D341Med (cell line): ENCODE data around the gene ATP1B1.
"Not testable (repeated sequence)": the region's sequence is repeated elsewhere in the genome, so short reads cannot be mapped to it uniquely, and the experiment has no call there.

Source experiments
- DNase-seq: peaks from one replicate; pipeline ENCODE4 v3.0.0; 2012; ENCODE audit warnings: low spot score

The ATP1B1 gene

DNA sequence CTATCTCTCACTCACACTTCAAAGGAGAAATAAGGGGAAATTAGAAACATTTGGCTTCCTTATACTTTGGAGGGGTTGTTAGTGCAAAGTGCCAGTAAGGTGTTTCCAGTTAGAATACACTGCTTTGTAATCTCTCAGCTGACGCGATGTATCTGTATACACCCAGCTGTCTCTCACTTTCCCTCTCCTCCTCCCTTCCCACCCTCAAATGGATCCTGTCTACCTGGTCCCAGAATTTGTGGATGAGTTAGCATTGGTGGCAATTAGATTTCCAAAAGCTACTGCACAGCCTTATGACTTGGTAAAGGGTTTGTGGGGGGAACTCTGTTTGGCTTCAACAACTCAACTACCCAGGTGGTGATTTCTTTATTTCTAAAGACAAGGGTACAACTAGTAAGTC lies 10.5 kb downstream of the ATP1B1 start:
- DNase-seq, result no peak

DNA sequence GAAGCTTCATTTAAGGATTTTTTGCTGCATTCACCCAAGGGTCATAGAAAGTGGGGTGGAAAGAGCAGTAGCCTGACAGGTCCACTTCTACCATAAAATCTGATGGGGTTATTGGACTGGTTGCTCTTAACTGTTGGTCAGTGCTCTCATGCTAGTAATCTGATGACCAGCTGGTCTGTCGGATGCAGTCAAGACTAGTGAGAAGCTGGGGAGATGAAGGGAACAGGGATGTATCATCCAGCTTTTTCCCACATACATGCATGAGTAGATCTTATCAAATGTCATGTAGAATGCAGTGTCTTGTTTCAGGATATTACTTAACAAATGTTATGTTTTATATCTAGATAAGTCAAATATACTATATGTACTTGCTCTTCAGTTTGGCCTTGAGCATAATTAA lies 11.1 kb downstream of the ATP1B1 start:
- no peak for DNase-seq

DNA sequence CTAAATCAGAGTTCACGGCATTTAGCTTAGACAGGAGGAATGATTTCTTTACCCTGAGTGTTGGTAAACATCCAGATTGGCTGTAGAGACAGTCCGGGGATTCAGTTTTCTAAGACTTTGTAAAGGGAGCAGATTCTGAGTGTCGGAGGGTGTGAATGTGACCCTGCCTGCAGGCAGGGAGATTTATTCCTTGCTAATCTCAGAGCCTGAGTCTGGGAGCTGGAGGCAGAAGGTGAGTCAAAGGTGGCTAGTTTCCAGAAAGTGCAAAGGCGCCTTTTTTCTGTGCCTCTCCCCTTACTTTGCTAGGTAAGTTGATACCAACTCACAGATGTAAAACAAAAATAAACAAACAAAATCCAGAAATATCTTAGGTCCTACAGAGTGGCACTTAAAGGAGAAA lies 11.7 kb downstream of the ATP1B1 start:
- DNase-seq, result no peak

- DNase-seq, result no peak
Observed at GRCh38 chr1:169119405-169119804, 12.9 kb downstream of the ATP1B1 start.

- DNase-seq, result no peak
Observed at GRCh38 chr1:169120066-169120465, 13.6 kb downstream of the ATP1B1 start.

- DNase-seq, result no peak
Observed at GRCh38 chr1:169121146-169121923, 14.8 kb downstream of the ATP1B1 start.

GRCh38 chr1:169122976-169123375 lies 16.5 kb downstream of the ATP1B1 start:
- no peak for DNase-seq

DNA sequence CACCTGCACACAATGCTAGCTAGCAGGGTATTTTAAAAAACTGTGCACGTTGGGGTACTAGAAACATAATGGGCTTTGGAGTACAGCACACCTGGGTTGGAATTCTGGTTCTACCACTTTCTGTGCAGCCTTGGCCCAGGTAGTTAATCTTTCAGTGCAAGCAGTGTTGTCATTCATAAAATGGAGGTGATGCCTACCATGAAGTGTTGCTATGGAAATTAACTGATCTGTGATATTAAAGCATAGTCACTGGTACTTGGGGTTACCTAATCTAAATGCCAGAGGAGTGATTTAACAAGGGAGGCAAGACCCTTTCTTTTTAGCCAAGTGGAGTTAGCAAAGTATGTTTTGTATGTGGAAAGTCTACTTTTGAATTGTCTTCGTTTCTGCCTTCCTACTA lies 18.0 kb downstream of the ATP1B1 start:
- DNase-seq, result no peak

DNA sequence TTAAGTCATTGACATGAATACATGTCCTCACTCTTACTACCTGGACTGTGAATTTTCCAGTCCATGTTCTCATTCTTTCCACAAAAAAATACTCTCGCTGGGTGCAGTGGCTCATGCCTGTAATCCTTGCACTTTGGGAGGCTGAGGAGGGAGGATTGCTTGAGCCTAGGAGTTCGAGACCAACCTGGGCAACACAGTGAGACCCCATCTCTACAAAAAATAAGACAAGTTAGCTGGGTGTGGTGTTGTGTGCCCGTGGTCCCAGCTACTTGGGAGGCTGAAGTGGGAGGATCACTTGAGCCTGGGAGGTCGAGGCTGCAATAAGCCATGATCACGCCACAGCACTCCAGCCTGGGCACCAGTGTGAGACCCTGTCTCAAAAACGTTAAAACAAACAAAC lies 19.1 kb downstream of the ATP1B1 start:
- DNase-seq, result not testable (repeated sequence)

GRCh38 chr1:169126335-169126734 lies 19.8 kb downstream of the ATP1B1 start:
- no peak for DNase-seq

GRCh38 chr1:169127305-169127704 lies 20.8 kb downstream of the ATP1B1 start:
- DNase-seq, result no peak

DNA sequence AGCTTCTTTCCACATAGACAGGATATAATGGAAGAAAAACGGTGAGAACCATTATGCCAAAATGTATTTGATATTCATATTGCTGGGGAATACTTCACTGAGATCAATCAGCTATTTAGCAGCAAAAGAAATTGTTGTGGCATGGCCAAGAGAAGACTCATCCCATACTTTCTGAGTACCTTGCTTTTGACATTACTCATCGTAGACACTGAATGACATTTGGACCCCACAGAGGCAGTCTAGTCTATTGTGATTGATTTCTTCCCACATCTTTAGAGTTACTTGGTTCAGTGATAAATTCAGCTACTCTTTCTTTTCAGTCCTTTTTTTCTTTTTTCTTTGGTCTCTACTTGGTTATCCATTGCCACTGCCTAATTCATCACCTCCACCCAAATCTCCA lies 22.1 kb downstream of the ATP1B1 start:
- DNase-seq, result no peak

DNA sequence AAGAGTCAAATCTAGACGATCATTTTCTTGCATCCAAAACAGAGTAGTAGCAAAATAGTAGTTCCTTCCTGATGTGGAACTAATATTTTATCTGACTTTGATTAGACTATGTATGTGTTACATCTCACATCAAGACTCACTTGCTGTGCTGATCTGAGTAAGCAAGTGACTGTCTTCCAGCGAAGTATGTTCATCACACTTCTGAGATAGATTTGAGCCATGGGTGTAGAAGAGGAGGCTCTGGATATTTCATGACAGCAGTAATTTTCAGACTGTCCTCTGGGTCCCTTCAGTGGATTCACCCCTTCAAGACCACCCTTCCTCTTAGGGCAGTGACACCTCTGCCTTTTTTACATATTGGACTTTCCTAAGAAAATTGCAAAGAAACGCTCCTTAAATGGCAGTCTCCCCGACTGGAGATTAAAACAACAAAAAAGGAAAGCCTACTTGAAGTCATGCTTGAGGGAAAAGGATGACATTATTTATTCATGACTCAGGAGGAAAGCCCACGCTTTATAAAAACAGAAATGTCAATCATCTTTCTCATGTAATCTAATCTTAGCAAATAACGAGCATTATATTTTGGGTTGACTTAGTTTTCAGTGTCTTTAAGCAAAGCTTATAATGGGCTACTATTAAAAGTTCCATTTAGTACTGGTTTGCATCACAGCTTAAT lies 22.8 kb downstream of the ATP1B1 start:
- no peak for DNase-seq

DNA sequence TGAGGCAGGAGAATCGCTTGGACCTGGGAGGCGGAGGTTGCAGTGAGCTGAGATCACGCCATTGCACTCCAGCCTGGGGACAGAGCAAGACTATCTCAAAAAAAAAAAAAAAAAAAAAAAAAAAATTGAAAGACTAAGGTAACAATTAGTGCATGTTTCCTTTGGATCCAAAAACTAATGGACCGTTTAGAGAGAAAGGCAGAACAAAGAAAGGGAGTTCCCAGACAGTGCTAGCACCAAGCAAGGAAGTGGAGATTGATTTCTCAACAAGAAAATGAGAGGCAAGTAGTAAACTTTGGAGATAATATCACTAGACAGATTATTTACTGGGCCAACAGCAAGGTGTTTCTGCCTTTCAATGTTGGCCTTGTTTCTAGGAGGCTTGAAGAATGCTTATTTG lies 24.2 kb downstream of the ATP1B1 start:
- no peak for DNase-seq

DNA sequence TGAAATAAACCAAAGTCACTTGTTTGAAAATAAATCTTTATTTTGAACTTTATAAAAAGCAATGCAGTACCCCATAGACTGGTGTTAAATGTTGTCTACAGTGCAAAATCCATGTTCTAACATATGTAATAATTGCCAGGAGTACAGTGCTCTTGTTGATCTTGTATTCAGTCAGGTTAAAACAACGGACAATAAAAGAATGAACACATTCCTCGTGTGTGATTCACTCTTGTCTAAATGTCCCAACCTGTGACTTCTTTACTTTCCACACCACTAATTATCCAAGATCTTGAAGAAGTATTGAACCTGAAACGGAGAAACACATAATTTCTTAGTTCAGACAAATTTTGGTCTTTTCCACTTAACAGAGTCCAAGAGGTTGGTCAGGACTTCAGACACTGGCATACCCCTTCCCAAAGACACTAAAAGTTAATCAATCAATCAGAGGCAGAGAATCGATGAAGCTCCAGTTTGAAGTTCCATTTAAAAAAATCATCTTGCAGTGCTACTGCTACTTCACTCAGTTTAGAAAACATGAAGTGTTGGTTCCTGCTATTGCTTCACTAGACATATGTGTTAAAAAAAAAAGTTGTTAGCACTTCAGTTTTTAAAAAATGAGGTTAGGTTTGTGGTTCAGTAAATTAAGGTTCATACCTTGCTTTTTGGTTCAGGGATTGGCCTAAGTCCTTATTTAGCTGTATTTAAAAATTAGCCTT lies 26.2 kb downstream of the ATP1B1 start:
- no peak for DNase-seq

DNA sequence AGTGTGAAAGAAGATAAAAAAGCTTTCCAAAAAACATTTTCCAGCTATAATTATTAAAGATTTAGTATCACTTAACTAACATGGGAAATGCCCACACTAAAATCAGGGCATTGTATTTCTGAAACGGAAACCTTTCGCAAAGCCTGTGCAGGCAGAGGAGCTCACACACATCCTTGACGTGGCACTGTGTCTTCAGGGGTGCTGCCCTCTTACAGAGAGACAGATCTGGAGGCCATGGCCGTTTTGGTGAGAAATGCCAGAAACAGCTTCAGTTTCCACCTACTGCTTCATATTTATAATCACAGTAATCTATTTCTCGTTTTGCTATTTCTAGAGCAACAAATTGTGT lies 26.7 kb downstream of the ATP1B1 start:
- no peak for DNase-seq

DNA sequence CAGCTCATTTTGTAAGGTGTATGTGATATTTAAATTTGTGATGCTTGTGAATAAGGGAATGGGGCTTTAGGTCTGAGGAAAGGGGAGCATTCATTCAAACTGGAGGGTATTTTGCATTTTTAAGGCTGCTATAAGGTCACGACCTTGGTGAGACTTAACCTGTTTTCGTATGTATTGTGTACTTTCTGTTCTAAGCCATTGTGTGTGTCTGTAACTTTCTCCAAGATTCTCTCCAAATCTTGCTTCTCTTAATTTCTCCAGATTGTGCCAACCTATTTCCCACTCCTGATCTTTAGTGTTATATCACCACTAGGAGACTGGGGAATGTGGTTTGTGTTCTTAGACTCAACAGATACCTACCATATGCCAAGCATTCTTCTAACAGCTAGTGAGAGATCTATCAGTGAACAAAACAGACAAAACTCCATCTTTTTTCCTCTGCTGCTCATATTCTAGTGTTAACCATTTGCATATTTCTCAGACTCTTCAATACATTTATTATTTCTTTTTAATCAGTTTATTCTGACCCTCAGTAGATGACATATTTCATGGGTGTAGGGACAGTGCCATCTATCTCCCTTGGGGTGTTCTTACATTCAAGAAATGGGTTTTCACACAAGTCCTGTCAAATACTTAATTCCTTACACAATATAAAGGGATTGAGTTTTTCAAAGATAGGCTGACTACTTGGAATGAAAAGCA lies 27.5 kb downstream of the ATP1B1 start:
- no peak for DNase-seq

DNA sequence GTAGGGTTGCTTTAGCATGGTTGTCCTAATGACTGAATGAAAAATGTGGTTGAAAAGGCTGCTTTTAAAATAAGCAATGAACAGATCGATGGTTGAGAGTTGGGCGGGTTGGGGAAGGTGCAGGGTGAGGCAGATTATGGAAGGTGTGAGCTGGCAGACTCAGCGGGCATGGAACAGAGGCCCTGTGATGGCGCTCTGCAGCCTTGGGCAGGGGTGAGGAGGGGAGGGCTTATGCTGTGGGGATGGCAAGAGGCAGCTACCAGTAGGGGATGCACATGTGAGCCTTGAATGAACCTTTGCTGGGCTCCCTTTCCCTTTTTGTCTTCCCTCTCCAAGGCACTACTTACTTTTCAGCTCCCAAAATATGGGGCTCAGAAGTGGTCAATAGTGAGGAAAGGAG lies 30.9 kb downstream of the ATP1B1 start:
- DNase-seq, result no peak

DNA sequence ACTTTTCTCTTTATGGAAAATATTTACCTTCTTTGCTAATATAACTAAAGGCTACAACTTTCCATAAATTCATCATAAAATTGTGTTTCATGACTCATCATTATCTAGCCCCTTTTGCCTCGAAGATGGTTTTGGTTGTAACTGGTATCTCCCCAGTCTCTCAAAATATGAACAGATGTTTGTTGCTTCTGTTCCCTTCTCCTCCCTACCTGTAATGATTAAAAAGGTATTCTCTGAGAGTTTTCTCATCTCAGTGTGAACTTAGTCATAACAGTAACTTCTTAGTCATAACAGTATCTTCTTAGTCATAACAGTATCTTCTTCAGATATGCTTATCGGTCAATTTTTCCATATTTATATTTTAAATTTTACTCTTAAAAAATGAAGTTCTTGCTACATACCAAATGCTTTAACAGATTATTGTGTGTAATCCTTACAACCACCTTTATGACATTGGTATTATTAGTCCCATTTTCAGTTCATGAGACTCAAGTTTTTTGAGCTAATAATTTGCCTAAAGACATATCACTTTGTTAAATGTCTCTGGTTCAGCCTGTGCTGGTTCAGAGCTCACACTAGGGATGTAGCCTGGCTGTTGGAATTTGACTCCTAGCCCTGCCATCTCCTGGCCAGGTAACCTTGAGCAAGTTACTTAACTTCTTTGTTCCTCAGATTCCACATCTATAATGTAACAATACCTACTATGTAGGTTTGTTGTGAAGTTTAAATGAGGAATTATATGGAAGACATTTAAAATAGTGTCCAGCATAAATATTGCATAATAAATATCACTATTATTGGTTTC lies 32.6 kb downstream of the ATP1B1 start:
- no peak for DNase-seq

DNA sequence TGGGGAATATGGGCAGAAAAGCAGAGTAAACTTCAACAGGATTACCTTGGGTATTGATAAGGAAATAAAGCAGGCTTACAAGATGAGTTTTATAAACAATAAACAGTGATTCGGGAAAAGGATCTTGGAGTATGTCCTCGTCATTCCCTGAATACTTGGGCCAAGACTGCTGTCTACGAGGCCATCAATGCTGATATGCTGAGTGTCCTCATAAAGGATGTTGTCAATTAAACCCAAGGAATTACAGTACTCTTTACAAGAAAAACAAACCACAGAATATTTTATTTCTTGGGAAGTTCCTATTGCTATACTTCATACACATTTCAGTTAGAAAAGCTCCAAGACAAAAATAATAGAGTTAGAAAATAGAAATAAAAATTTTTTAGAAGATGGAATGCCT lies 34.9 kb downstream of the ATP1B1 start:
- no peak for DNase-seq

GRCh38 chr1:169142129-169142528 lies 35.6 kb downstream of the ATP1B1 start:
- DNase-seq, result no peak

GRCh38 chr1:169143346-169143745 lies 36.9 kb downstream of the ATP1B1 start:
- no peak for DNase-seq
